PC-9 (cell line): ENCODE results near the gene ARHGEF6. TPM values are rescaled to one million over a fixed set of nuclear protein-coding genes. Genes with fewer than 3 reads are reported as not detected.

Source experiments
- BruUV-seq: library from RNA; stranded (reverse); fragments of 400-500 nt; replicated peaks from 2 replicates; lab custom pipeline; 2021; lab: Mats Ljungman, UMichigan
- CTCF ChIA-PET: fragments of 300-600 bp; sonication (Branson Sonifier 250); formaldehyde crosslinking; loops from one replicate; lab custom pipeline; 2022; ENCODE audit warnings: antibody characterized with exemption; lab: Charles Lee
- POLR2A ChIA-PET: fragments of 300-600 bp; sonication (Branson Sonifier 250); formaldehyde crosslinking; loops from one replicate; lab custom pipeline; 2022; ENCODE audit warnings: antibody characterized with exemption; ENCODE audit not compliant: unreplicated experiment; lab: Charles Lee
- DNase-seq, 2 experiments: peaks; one replicate each; pipeline versions ENCODE4 v3.0.0 to v3.0.0-alpha.2; 2015 to 2022; ENCODE audit warnings: mixed read lengths in 1 of 2
- H2AFZ ChIP-seq: fragments of 200-600 bp; sonication (generic); 2 replicates; pipeline ENCODE4 v1.8.1; 2017; ENCODE audit warnings: antibody characterized with exemption
- H3F3A ChIP-seq: fragments of 200-600 bp; sonication (generic); 2 replicates; pipeline ENCODE4 v1.8.1; 2017; ENCODE audit warnings: antibody characterized with exemption, mild to moderate bottlenecking, low read depth; ENCODE audit not compliant: insufficient read depth
- H3K27ac ChIP-seq: fragments of 200-600 bp; sonication (generic); 2 replicates; pipeline ENCODE4 v1.6.1; 2016; ENCODE audit warnings: mixed run types
- H3K27me3 ChIP-seq: fragments of 200-600 bp; sonication (generic); 2 replicates; pipeline ENCODE4 v1.6.1; 2016; ENCODE audit warnings: low read depth, mixed run types; ENCODE audit not compliant: insufficient read depth
- H3K36me3 ChIP-seq: fragments of 200-600 bp; sonication (generic); 2 replicates; pipeline ENCODE4 v1.6.1; 2016; ENCODE audit warnings: low read depth, mixed run types
- H3K4me1 ChIP-seq: fragments of 200-600 bp; sonication (generic); replicated peaks from 2 replicates; pipeline ENCODE4 v1.6.1; 2016; ENCODE audit warnings: mixed run types; ENCODE audit not compliant: insufficient read depth
- H3K4me2 ChIP-seq: fragments of 200-600 bp; sonication (generic); 2 replicates; pipeline ENCODE4 v1.6.1; 2017; ENCODE audit warnings: mixed run types
- H3K4me3 ChIP-seq: fragments of 200-600 bp; sonication (generic); 2 replicates; pipeline ENCODE4 v1.6.1; 2016; ENCODE audit warnings: mixed run types
- H3K79me2 ChIP-seq: fragments of 200-600 bp; sonication (generic); 2 replicates; pipeline ENCODE4 v1.6.1; 2017; ENCODE audit warnings: low read depth, mixed run types
- H3K9me2 ChIP-seq: fragments of 200-600 bp; sonication (generic); 2 replicates; pipeline ENCODE4 v1.8.1; 2017; ENCODE audit warnings: mild to moderate bottlenecking; ENCODE audit not compliant: insufficient read depth
- H3K9me3 ChIP-seq: fragments of 200-600 bp; sonication (generic); 2 replicates; pipeline ENCODE4 v1.8.1; 2016; ENCODE audit warnings: low read depth; ENCODE audit not compliant: insufficient read depth
- H4K20me1 ChIP-seq: fragments of 200-600 bp; sonication (generic); 2 replicates; pipeline ENCODE4 v1.8.1; 2017; ENCODE audit not compliant: insufficient read depth
- EZH2 ChIP-seq: fragments of 200-600 bp; sonication (generic); IDR thresholded peaks from 2 replicates; pipeline ENCODE4 v1.8.0; 2017; ENCODE audit warnings: antibody characterized with exemption, low read depth
- intact Hi-C: fragments of 100-400 bp; cut with micrococcal nuclease; formaldehyde crosslinking; loops from one replicate; pipeline ENCODE4 v1.10.0; 2022; ENCODE audit not compliant: unreplicated experiment
- total RNA-seq: library from RNA; stranded (reverse); gene quantifications from 2 replicates; pipeline ENCODE4 v1.2.3, GENCODE V29; 2021
- TF ChIP-seq, protein P1 (sequence below): fragments of 200-600 bp; sonication (generic); conservative IDR thresholded peaks from 2 replicates; pipeline ENCODE4 v1.6.1; 2017; ENCODE audit warnings: mixed run types, antibody characterized with exemption, mild to moderate bottlenecking, moderate library complexity

Gene ARHGEF6
- total RNA-seq, 1 experiment from 2014 or later: 0.09 TPM

DNA sequence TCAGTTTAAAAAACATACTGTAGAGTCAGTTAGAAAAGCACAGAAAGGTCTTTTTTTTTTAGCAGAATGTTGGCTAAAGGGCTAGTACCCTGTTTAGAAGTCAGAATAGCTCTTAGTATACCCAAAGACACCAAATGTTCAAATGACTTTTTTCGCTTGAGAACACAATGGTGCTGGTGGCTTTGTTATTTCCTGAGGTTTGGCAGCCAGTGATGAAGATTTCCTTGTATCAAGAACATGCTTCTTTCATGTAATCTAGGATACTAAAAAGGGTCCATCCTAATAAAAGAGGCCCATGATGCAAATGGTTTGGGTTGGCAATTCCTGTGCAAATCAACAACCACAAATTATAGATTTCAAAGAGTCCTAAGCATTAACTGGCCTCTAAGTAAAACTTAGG lies 153.8 kb downstream of the ARHGEF6 start:
- no TSS peak for BruUV-seq
- ChIA-PET POLR2A (no interaction called here), CTCF (interaction anchor here (0.6 kb wide), 1 partner anchor 567 kb away, joined by 4 read pairs; no protein-coding TSS in a partner anchor)
- intact Hi-C loops: no loop called here
- DNase-seq: no peak
- Histone ChIP-seq H3K27me3 (peaks cover 12% of the 10 kb centered on the region; the same call in 1 of the 2 replicates), H3K27ac (no peak overlapping the region), H3K79me2 (no peaks in the 10 kb centered on the region), H3K4me3 (no peak overlapping the region), H3K36me3 (no peaks in the 10 kb centered on the region), H3K4me1 (no peaks in the 10 kb centered on the region), H3K4me2 (no peak overlapping the region), H2AFZ (no peak overlapping the region), H3F3A (no peaks in the 10 kb centered on the region), H4K20me1 (no peaks in the 10 kb centered on the region), H3K9me2 (no peaks in the 10 kb centered on the region), H3K9me3 (no peaks in the 10 kb centered on the region)
- no peak for TF ChIP-seq EZH2
- TF ChIP-seq, protein P1, sequence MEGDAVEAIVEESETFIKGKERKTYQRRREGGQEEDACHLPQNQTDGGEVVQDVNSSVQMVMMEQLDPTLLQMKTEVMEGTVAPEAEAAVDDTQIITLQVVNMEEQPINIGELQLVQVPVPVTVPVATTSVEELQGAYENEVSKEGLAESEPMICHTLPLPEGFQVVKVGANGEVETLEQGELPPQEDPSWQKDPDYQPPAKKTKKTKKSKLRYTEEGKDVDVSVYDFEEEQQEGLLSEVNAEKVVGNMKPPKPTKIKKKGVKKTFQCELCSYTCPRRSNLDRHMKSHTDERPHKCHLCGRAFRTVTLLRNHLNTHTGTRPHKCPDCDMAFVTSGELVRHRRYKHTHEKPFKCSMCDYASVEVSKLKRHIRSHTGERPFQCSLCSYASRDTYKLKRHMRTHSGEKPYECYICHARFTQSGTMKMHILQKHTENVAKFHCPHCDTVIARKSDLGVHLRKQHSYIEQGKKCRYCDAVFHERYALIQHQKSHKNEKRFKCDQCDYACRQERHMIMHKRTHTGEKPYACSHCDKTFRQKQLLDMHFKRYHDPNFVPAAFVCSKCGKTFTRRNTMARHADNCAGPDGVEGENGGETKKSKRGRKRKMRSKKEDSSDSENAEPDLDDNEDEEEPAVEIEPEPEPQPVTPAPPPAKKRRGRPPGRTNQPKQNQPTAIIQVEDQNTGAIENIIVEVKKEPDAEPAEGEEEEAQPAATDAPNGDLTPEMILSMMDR: no peak

DNA sequence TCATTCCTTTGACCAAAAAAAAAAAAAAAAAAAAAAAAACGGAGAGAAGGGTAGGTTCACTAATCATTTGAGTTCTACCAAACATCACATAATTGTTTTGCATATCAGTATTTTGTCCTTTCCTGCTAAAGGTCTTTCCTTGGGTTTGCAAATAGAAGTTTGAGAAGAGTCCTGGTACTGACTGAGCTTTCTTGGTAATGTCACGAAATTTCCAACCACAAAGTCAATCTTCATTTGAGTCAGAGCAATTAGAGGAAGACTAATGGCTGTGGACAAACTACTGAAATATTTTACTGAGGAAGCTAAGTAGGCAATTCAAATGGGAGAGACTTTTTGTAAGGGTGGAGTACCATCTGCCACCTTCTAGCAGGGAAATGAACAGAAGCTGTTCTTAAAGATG lies 154.5 kb downstream of the ARHGEF6 start:
- no TSS peak for BruUV-seq
- Histone ChIP-seq H3F3A (no peaks in the 10 kb centered on the region), H3K27me3 (peaks cover 12% of the 10 kb centered on the region; the same call in 1 of the 2 replicates), H3K4me2 (no peak overlapping the region), H3K27ac (no peak overlapping the region), H4K20me1 (no peaks in the 10 kb centered on the region), H3K4me1 (no peaks in the 10 kb centered on the region), H3K9me3 (no peaks in the 10 kb centered on the region), H3K79me2 (no peaks in the 10 kb centered on the region), H3K36me3 (no peaks in the 10 kb centered on the region), H3K4me3 (no peak overlapping the region), H2AFZ (no peak overlapping the region), H3K9me2 (no peaks in the 10 kb centered on the region)
- no peak for DNase-seq
- CTCF ChIA-PET: no interaction called here
- no peak for TF ChIP-seq EZH2
- TF ChIP-seq, protein P1: no peak
- intact Hi-C loops: no loop called here
- POLR2A ChIA-PET: no interaction called here

- Histone ChIP-seq H3K36me3 (no peaks in the 10 kb centered on the region), H3F3A (no peaks in the 10 kb centered on the region), H3K9me2 (no peaks in the 10 kb centered on the region), H3K79me2 (no peaks in the 10 kb centered on the region), H3K4me1 (no peaks in the 10 kb centered on the region), H3K4me2 (no peak overlapping the region), H3K9me3 (no peaks in the 10 kb centered on the region), H3K27ac (no peak overlapping the region), H3K4me3 (no peak overlapping the region), H4K20me1 (no peaks in the 10 kb centered on the region), H2AFZ (no peak overlapping the region), H3K27me3 (peaks cover 8% of the 10 kb centered on the region; the same call in 1 of the 2 replicates)
- DNase-seq: no peak
- intact Hi-C loops: no loop called here
- POLR2A ChIA-PET: no interaction called here
- TF ChIP-seq, protein P1: no peak
- TF ChIP-seq EZH2: no peak
- CTCF ChIA-PET: no interaction called here
- no TSS peak for BruUV-seq
Observed at GRCh38 chrX:136625246-136625645, 155.5 kb downstream of the ARHGEF6 start.
